Renal cortex interstitium (tissue), 11 donors: ENCODE measurements around the gene LEP. TPM values are rescaled to one million over a fixed set of nuclear protein-coding genes. Genes with fewer than 3 reads are reported as not detected.
A peak's percentile ranks its signal among the peaks of the same experiment; 100 is the strongest.
"Not testable (repeated sequence)": the region's sequence is repeated elsewhere in the genome, so short reads cannot be mapped to it uniquely, and the experiment has no call there.

Source experiments
- DNase-seq, 11 donors: peaks; one replicate each; pipeline ENCODE4 v3.0.0-alpha.2; 2013; ENCODE audit warnings: low read depth in 9 of 11, low spot score in 4 of 11; ENCODE audit errors: extremely low read depth in 1 of 11
- polyA plus RNA-seq, 3 donors: library from polyadenylated mRNA; unstranded; fragments of 120-200 nt; gene quantifications; one replicate each; pipeline ENCODE4 v1.2.1, GENCODE V29; 2013; ENCODE audit not compliant: insufficient read length in 3 of 3

Gene LEP
- polyA plus RNA-seq, 3 donors, result 0.16 to 0.76 (median 0.20) TPM

DNA sequence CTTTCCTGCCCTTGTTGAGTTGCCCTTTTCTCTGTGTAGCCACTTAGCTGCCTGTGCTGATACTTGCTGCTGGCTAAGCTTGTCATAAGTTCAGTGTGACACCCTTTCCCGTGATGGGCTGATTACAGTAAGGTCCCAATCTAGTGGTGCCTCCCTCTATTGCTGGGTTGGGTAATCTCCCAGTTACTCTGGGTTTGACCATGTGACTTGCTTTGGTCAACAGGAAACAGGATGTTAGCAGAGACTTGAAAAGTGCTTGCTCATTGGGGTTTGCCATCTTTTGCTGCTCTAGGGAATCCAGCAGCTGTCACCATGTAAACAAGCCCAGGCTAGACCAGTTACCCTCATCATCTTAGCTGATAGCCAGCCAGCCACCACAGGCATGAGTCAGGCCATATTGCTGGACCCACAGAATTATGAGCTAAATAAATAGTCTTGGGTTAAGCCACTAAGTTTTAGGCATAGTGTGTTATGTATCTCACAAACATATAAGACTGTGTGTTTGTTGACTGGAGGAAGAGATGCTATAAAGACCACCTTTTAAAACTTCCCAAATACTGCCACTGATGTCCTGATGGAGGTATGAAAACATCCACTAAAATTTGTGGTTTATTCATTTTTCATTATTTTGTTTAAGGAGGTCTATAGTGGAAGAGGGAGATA lies 4.0 kb upstream of the LEP start:
- no peak for DNase-seq

DNA sequence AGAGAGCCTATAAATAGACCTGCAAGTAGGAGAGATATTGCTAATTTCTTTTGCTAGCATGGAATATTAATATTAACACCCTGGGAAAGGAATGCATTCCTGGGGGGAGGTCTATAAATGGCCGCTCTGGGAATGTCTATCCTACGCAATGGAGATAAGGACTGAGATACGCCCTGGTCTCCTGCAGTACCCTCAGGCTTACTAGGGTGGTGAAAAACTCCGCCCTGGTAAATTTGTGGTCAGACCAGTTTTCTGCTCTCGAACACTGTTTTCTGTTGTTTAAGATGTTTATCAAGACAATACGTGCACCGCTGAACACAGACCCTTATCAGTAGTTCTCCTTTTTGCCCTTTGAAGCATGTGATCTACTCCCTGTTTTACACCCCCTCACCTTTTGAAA lies 1.9 kb upstream of the LEP start:
- DNase-seq, result not testable (repeated sequence)

DNA sequence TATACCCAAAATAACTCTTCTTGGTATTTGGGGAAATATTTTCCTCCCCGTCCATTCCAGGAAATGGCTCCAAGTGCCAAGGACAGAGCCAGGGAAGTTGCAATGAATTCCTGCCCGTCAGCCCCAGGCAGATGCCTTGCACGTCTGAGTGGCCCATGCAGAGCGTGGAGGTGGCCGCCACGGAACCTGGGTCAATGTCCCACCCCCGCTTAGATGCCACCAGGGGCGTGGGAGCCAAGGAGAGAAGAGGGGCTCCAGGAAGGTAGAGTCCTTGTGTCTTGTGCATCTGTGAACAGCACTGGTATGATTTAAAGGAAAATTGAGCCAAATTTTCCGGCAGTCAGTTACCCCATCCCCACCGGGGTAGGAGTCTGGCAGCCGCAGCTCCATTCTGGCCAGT lies 1.6 kb downstream of the LEP start:
- no peak for DNase-seq

DNA sequence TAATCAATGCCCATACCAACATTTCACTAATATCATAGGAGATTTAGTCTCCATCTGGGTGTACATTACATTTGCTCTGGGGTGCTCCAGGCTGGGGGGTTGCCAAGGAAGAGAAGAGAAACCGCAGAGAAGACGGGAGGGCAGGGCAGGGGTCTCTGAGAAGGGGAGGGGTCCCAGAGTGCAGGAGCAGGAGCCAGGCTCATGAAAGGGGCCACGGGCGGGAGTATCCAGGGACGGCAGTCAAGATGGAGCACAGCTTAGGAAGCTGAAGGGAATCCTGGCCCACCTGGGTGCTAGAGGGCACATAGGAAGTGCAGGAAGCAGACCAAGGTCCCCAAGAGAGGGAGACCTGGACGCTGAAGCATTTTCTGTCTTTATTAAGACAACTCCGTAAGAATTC lies 2.2 kb downstream of the LEP start:
- DNase-seq, result no peak

DNA sequence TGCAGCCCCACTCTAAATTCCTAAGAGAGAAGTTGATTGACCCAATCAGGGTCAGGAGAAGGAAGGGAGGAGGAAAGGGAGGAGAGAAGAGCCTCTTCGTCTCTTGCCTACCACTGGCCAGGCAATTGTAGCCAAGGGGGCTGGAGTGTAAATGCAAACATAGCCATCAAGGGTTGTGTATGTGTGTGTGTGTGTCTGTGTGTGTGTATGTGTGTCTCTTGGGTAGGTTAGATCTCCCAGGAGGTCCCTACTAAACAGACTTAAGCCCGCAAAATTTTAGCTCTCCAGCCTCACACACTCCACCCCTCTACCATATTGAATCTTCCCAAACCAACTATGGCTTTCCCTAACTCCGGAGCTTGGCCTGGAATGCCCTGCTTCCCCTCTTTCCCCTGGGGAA lies 3.8 kb downstream of the LEP start:
- no peak for DNase-seq

DNA sequence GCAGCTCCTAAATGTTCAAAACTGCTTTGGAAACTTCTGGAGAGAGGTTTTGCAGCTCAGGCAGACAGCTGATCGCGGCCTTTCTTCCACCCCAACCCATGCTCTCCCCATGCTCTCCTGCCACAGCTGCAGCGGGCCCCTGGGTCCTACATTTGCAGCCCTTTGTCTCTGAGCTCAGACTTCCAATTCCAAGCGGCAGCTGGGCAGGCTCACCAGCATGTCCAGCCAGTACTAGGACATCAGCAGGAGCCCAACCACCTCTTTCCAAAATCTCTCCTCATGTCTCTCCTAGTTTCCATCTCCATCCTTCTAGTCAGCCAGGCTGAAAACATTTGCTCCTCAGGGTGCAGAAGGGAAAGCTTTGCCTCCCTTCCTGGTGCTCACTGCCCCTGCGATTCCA lies 6.0 kb downstream of the LEP start:
- no peak for DNase-seq

DNA sequence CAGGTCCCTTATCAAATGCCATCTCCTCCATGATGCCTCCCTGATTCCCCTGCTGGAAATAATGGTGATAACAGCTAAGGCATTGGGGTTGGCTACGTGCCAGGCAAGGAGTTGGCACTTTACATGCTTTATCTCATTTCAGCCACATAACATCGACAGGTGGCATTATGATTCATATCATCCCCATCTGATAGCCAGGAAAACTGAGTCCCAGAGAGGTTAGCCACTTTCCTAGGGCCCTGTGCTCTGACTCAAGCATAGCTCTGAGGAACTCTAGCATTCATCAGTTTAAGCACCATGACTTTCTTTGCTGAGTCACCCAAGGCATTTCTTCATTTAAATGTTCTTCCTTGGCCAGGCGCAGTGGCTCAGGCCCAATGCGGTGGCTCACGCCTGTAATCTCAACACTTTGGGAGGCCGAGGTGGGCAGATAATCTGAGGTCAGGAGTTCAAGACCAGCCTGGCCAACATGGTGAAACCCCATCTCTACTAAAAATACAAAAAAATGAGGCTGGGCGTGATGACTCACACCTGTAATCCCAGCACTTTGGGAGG lies 6.6 kb downstream of the LEP start:
- no peak for DNase-seq

DNA sequence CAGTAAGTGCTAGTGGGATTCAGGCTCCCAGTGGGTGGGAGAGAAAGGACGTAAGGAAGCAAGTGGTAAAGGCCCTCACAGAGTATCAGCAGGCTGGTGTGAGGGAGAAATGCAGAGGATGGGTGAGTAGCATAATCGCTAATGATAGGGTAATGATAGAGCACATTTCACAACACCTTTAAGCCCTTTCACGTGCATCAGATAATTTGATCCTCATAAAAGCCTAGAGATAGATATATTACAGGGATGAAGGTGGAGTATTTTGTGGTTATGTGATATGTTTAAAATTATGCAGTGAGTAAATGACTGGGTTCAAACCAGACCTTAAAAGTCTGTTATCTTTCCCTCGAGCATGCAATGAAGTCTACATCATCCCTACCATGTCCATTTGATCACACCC lies 10.3 kb downstream of the LEP start:
- DNase-seq, result no peak

DNA sequence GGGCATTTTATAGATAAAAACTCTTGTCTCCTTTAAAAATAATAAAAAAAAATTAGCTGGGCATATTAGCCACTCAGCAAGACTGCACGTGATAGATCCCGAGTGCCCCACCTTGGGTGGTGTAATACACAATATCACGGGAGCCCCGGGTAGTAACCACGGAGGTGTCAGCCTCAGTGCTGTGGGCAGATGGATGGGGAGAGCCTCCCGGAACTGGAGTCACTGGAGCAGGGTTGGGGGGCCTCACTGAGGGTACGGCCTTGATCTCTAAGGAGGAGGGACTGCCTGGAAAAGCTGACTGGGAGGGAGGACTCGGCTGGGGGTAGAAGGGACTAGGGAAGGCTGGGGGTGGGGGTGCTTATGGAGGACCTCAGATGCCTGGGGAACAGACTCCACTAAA lies 12.6 kb downstream of the LEP start:
- DNase-seq, result no peak

DNA sequence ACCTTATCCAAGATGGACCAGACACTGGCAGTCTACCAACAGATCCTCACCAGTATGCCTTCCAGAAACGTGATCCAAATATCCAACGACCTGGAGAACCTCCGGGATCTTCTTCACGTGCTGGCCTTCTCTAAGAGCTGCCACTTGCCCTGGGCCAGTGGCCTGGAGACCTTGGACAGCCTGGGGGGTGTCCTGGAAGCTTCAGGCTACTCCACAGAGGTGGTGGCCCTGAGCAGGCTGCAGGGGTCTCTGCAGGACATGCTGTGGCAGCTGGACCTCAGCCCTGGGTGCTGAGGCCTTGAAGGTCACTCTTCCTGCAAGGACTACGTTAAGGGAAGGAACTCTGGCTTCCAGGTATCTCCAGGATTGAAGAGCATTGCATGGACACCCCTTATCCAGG lies 13.4 kb downstream of the LEP start:
- no peak for DNase-seq

DNA sequence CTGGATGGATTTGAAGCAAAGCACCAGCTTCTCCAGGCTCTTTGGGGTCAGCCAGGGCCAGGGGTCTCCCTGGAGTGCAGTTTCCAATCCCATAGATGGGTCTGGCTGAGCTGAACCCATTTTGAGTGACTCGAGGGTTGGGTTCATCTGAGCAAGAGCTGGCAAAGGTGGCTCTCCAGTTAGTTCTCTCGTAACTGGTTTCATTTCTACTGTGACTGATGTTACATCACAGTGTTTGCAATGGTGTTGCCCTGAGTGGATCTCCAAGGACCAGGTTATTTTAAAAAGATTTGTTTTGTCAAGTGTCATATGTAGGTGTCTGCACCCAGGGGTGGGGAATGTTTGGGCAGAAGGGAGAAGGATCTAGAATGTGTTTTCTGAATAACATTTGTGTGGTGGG lies 14.2 kb downstream of the LEP start:
- no peak for DNase-seq

DNA sequence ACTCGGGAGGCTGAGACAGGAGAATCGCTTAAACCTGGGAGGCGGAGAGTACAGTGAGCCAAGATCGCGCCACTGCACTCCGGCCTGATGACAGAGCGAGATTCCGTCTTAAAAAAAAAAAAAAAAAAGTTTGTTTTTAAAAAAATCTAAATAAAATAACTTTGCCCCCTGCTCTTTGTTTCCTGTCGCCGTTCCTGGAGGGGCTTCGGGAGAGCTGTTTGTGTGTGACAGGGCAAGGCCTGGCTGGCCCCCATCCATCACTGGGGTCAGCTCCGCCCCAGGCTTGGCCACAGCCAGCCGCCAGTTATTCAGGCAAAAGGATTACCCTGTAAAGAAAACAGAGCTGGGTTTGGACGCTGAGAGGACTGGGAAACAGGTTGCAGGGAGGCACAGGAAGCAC lies 16.4 kb downstream of the LEP start:
- no peak for DNase-seq

DNA sequence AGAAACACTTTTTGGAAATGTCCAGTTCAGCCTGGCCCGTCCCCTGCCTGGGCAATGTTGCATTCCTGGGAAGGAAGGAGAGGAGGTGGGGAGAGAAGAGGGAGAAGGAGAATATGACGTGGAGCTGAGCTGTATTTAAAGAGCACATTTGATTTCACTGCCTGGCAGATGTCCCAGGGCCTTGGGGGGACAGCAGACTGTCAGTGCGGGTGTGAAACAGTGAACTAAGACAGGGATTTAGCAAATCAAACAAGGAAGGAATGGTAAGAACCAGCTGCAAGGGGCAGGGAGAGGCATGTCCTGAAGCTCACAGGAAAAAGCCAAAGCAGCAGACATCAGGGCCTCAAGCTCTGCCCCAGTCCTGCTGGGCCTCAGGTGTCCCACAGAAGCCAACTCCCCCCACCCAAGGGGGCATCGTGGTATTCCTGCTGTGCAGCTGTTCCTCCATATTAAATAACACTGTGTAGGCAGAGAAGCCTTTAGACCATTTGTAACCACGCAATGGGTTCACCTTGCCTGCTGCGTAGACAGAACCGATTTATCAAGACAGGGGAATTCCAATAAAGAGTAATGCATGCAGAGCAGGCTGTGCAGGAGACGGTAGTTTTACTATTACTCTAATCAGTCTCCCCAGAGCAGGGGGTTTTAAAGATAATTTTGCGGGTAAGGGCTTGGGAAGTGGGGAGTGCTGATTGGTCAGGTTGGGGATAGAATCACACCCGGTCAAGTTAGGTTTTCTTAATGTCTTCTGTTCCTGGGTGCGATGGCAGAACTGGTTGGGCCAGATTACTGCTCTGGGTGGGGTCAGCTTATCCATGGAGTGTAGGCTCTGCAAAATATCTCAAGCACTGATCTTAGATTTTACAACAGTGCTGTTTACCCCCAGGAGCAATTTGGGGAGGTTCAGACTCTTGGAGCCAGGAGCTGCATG lies 18.3 kb downstream of the LEP start:
- DNase-seq, result peak in 1 of 11 donors; percentile 22

DNA sequence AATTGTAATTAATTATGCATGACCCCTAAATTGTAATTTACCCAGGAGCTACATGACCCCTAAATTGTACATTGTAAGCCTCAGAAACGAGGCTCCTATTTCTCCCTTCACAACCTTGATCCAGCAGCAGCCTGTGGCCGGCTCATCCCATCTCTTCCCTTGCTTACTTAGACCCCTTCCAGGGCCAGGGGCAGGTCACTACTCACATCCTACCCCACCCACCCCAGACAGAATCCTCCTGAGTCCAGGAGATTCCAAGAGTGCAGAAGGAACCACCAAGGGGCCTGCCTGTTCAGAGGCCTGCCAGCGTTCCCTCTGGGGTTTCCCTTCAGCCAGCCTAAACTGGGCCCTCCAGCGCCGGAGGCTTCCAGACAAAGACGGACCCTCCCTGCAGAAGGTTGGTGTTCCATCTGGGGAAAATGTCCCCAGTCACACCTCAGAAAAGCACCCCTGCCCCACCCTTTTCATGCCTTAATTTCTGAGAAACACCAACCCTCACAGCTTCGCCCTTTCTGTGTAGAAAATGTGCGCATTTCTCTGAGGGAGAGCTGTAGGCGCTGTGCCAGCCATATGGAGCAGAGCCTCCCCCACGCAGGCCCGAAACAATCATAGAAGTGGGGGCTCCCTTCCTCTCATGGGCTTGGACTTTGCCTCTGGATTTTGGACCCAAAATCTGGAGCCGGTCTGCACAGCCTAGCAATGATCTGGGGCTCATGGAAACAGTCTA lies 19.2 kb downstream of the LEP start:
- DNase-seq, result no peak

DNA sequence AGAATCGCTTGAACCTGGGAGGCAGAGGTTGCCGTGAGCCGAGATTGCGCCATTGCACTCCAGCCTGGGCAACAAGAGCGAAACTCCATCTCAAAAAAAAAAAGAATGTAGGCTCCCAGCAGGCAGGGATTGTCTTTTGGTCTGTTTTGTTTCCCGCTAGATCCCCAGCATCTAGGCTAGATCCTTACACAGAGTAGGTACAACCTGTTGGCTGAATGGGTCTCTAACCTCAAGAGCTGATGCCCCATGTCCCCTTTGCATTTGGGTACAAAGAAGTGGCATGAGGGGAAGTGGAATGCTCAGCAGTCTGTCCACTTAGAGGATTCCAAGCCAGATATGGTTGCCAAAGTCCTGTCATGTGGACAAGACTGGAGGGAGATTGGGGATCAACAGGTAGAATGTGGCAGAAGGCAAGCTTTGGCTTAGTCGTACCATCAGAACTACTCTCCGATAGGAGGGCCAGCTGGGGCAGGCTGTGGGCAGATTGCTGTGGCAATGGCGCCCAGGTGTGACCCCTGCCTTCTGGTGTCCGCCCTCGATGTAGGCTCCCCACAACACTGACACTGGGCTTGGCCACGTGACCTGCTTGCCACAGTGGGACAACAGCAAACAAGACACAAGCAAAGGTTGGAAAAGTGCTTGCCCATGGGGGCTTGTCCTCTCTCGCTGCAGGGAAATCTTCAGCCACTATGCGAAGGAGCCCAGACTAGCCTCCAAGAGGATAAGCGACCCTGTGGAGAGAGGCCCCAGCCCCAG lies 21.4 kb downstream of the LEP start:
- DNase-seq, result no peak

DNA sequence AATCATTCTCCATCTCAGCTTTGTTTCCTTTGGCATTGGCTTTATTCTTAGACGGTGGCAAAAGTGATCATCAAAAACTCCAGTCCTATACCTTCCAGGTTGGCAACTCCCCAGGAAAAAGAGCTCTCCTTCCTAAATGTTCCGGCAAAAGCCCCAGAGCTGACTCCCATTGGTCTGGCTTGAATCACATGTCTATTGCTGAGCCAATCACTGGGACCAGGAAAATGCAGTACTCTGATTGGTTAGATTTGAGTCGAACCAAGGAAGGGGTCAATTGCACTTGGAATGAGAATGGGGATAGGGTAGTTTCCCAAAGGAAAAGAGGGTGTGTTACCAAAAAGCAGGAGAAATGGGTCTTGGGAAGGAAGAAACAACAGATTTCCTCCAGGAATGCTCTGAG lies 22.3 kb downstream of the LEP start:
- no peak for DNase-seq

DNA sequence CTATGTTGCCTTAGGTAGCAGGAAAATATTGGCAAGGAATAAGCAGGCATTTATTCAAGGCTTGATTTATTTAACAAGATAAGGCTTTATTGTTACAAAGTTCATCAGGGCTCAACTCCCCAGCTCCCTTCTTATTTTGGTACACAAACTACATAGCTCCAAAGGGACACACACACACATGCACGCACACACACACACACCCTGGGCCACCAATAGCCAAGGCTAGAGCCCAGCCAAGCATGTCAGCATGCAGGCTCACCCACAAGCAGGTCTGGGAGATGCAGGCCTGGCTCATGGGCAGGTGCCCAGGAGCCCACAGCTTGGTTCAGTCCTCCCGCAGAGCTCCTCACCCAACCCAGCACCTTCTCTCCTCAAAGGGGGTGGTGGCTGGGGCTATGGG lies 23.4 kb downstream of the LEP start:
- DNase-seq, result no peak

DNA sequence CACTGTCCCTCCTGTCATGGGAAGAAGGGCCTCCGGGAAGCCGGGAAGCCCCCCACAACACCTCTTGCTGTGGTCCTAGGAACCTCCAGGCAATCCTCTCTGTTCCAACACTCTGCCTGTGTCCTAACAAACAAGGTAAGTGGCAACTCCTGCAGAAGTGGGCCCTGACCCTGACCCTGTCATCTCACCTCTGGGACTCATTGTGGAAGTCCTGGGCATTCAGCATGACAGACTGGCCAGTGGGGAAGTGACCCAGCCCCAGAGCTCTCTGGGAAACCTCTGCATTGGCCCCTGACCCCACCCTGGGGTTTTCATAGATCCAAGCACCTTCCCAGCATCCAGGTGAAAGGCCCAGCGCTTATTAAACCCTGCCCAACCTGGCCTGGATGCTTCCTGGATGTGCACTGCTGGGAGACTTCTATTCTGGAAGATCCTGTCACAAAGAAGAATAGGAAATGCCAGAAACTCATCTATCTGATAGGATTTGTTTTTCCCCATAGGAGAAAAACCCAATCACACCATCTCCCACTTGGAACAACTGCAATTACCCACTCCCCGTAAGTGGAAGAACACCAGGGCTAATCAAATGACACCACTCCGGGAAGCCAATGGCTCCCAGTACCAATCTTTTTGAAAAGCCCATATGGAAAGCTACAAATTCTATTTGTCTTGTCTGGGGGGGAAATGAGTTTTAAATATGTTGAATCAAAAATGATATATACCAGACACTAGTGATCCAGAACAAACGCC lies 24.3 kb downstream of the LEP start:
- DNase-seq, result no peak
